ENCODE results near the gene AMMECR1L. TPM values are rescaled to one million over a fixed set of nuclear protein-coding genes. Genes with fewer than 3 reads are reported as not detected.
"Not testable (repeated sequence)": the region's sequence is repeated elsewhere in the genome, so short reads cannot be mapped to it uniquely, and the experiment has no call there.

The AMMECR1L gene
- total and polyA plus RNA-seq, 7 donors = 3.6 to 12.2 (median 8.1) TPM

DNA sequence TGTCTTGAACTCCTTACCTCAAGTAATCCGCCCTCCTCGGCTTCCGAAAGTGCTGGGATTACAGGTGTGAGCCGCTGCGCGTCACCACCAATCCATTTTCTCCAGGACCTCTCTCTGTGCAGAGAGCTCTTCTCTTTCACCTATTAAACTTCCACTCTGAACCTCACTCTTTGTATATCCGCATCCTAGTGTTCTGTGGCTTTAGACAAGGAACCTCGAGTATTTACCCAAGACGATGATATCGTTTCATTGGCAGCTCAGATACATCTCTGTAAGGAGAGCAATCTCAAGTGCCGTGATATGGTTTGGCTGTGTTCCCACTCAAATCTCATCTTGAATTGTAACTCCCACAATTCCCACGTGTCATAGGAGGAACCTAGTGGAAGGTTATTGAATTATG lies 59.7 kb downstream of the AMMECR1L start:
- Histone ChIP-seq H3K27ac (no peak overlapping the region), H3K27me3 (no peaks in the 10 kb centered on the region), H3K4me3 (no peak overlapping the region), H3K9me3 (peaks cover 0 to 4% (median 0%) of the 10 kb centered on the region in 4 donors), H3K4me1 (no peaks in the 10 kb centered on the region), H3K36me3 (no peaks in the 10 kb centered on the region)
- TF ChIP-seq POLR2A (IDR thresholded peaks at IDR 0.05) = no peak
- no peak for TF ChIP-seq POLR2AphosphoS5 (IDR thresholded peaks at IDR 0.05)
- no peak for TF ChIP-seq EP300 (IDR thresholded peaks at IDR 0.05)
- TF ChIP-seq, protein P1, sequence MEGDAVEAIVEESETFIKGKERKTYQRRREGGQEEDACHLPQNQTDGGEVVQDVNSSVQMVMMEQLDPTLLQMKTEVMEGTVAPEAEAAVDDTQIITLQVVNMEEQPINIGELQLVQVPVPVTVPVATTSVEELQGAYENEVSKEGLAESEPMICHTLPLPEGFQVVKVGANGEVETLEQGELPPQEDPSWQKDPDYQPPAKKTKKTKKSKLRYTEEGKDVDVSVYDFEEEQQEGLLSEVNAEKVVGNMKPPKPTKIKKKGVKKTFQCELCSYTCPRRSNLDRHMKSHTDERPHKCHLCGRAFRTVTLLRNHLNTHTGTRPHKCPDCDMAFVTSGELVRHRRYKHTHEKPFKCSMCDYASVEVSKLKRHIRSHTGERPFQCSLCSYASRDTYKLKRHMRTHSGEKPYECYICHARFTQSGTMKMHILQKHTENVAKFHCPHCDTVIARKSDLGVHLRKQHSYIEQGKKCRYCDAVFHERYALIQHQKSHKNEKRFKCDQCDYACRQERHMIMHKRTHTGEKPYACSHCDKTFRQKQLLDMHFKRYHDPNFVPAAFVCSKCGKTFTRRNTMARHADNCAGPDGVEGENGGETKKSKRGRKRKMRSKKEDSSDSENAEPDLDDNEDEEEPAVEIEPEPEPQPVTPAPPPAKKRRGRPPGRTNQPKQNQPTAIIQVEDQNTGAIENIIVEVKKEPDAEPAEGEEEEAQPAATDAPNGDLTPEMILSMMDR (IDR thresholded peaks at IDR 0.05) = no peak
- WGBS, 2 donors = 73 to 93% methylated on average over 12 of the region's 12 CpGs
- intact Hi-C loops (cut with DNase I) = no loop called here
- DNase-seq = no peak

DNA sequence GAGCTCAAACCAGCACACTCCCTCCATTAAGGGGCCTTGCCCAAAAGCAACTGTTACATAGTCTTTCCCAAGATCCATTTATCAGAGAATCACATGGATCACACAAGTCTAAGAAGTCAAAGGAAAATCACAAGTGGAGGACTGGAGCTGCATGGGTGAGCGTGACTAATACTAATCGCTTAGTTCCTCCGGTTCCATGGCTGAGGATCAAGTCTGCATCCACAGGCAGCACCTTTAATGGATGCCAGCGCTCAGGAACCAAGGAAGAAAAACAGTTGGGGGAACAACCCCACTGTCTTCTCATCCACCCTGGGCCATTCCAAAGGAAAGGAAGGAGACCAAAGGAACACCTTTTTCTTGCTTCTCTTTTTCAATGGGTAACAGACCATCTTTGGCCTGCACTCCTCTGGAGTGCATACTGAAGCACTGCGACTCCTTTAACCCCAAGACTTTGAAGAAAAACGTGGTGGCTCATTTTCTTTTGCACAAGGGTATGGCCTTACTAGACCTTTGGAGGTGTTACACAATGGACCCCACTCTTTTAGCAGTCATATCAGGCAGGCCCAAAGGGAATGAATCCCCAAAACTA lies 65.6 kb downstream of the AMMECR1L start:
- intact Hi-C loops (cut with DNase I) = no loop called here
- DNase-seq = no peak
- WGBS, 2 donors = 76 to 87% methylated on average over 6 of the region's 6 CpGs
- H3K27me3 ChIP-seq = no peaks in the 10 kb centered on the region
- H3K36me3 ChIP-seq = no peaks in the 10 kb centered on the region
- H3K9me3 ChIP-seq = peaks cover 0 to 13% (median 10%) of the 10 kb centered on the region in 4 donors
- no peak overlapping the region for H3K4me3 ChIP-seq
- H3K4me1 ChIP-seq = no peaks in the 10 kb centered on the region
- H3K27ac ChIP-seq = no peak overlapping the region
- TF ChIP-seq POLR2AphosphoS5 (IDR thresholded peaks at IDR 0.05) (no peak), EP300 (IDR thresholded peaks at IDR 0.05) (no peak)

DNA sequence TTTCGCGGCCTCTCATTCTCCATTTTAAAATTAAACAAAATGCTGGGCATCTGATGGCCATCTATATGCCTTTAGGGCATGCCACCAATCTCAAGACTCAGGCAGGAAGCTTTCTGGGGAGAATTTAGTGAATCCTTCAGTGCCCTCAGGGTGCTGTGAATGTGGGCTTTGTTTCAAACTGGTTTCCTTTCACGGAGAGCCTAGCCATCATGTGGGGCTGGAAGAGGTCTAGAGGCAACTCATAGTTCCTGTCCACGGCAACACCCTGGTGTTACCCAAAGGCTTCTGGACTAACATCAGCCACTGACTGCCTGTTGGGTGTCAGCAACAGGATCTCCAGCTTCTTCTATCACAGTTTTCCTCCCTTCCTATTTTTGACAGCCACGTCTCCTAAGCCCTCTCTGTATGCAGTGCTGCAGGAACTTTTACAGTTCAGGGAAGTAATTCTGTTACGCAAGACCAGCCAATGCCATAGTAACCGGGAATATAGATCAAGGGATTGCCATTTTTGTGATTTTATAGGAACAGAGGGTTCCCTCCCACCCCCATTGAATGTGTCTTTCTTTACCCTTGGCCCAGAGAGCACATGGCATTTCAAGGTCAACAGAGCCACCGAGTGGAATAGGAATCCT lies 66.8 kb downstream of the AMMECR1L start:
- Histone ChIP-seq H3K4me1 (no peaks in the 10 kb centered on the region), H3K36me3 (no peaks in the 10 kb centered on the region), H3K4me3 (no peak overlapping the region), H3K27ac (no peak overlapping the region), H3K27me3 (no peaks in the 10 kb centered on the region), H3K9me3 (peaks cover 0 to 13% (median 10%) of the 10 kb centered on the region in 4 donors)
- 80 to 86% methylated on average over 8 of the region's 8 CpGs for WGBS, 2 donors
- intact Hi-C loops (cut with DNase I) = no loop called here
- no peak for DNase-seq
- TF ChIP-seq POLR2A (IDR thresholded peaks at IDR 0.05) (no peak), EP300 (IDR thresholded peaks at IDR 0.05) (no peak), POLR2AphosphoS5 (IDR thresholded peaks at IDR 0.05) (no peak)
- TF ChIP-seq, protein P1 (IDR thresholded peaks at IDR 0.05) = no peak

DNA sequence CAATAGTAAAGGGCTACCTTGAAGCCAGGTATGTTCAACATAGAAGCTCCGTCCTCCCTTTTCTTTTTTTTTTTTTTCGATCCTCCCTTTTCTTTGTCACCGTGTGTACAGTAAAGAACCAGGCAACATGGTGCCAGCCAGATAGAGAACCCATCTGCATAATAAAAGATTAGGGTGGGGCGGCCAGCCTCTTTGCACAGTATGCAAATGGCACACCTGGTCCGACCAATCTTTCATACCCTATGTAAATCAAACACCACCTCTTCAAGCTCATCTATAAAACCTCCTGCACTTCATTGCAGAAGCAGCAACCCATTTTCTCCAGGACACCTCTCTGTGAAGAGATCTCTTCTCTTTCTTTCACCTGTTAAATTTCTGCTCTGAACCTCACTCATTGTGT lies 67.5 kb downstream of the AMMECR1L start:
- no peaks in the 10 kb centered on the region for H3K27me3 ChIP-seq
- intact Hi-C loops (cut with DNase I) = no loop called here
- no peak for TF ChIP-seq POLR2A (IDR thresholded peaks at IDR 0.05)
- TF ChIP-seq EP300 (IDR thresholded peaks at IDR 0.05) = no peak
- TF ChIP-seq, protein P1 (IDR thresholded peaks at IDR 0.05) = no peak
- TF ChIP-seq POLR2AphosphoS5 (IDR thresholded peaks at IDR 0.05) = no peak
- H3K27ac ChIP-seq = no peak overlapping the region
- H3K4me1 ChIP-seq = no peaks in the 10 kb centered on the region
- 67 to 85% methylated on average over 5 of the region's 5 CpGs for WGBS, 2 donors
- no peak for DNase-seq
- H3K9me3 ChIP-seq = peaks cover 0 to 13% (median 10%) of the 10 kb centered on the region in 4 donors
- no peak overlapping the region for H3K4me3 ChIP-seq
- H3K36me3 ChIP-seq = no peaks in the 10 kb centered on the region

DNA sequence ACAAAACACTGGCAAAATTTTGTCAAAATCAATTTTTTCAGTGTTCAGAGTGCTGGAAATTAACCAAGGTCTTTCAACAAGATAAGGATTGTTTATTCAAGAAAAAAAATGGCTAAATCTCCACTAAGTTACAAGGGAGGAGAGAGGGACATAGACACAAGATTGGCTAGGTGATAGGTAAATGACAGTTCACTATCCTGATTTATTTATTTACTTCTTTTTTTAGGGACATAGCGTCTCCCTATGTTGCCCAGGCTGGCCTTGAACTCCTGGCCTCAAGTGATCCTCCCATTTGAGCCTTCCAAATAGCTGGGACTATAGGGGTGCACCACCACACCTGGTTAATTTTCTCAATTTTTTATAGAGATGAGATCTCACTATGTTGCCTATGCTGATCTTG lies 71.1 kb downstream of the AMMECR1L start:
- H3K36me3 ChIP-seq = no peaks in the 10 kb centered on the region
- 89% methylated on average over 1 of the region's 1 CpG for WGBS, 2 donors
- DNase-seq = no peak
- peaks cover 0 to 4% (median 2%) of the 10 kb centered on the region in 4 donors for H3K4me1 ChIP-seq
- no peak overlapping the region for H3K4me3 ChIP-seq
- H3K27me3 ChIP-seq = no peaks in the 10 kb centered on the region
- intact Hi-C loops (cut with DNase I) = loop anchor here (5.0 kb wide), 4 partner anchors 43 to 287 kb away; partner anchors contain the start of genes IWS1 and POLR2D
- no peaks in the 10 kb centered on the region for H3K9me3 ChIP-seq
- no peak for TF ChIP-seq POLR2AphosphoS5 (IDR thresholded peaks at IDR 0.05)
- TF ChIP-seq, protein P1 (IDR thresholded peaks at IDR 0.05) = no peak
- no peak for TF ChIP-seq POLR2A (IDR thresholded peaks at IDR 0.05)
- no peak for TF ChIP-seq EP300 (IDR thresholded peaks at IDR 0.05)
- no peak overlapping the region for H3K27ac ChIP-seq

DNA sequence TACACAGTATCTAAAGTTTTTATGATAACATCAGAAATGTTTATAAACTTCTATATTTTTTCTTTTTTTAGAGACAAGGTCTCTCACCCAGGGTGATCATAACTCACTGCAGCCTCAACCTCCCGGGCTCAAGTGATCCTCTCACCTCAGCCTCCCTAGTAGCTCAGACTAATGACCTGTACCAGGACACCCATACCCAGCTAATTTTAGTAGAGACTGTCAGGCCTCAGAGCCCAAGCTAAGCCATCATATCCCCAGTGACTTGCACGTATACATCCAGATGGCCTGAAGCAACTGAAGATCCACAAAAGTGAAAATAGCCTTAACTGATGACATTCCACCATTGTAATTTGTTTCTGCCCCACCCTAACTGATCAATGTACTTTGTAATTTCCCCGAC lies 73.3 kb downstream of the AMMECR1L start:
- intact Hi-C loops (cut with DNase I) = loop anchor here (5.0 kb wide), 4 partner anchors 45 to 285 kb away; partner anchors contain the start of genes IWS1 and POLR2D
- H3K4me3 ChIP-seq, DNase-seq, H3K9me3 ChIP-seq, H3K36me3 ChIP-seq, H3K27ac ChIP-seq, H3K27me3 ChIP-seq: not testable (repeated sequence)
- WGBS, 2 donors = 90 to 95% methylated on average over 3 of the region's 3 CpGs
- peaks cover 0 to 25% (median 22%) of the 10 kb centered on the region in 4 donors for H3K4me1 ChIP-seq
